ENCODE data around the gene DCUN1D1. TPM values are rescaled to one million over a fixed set of nuclear protein-coding genes. Genes with fewer than 3 reads are reported as not detected.

DCUN1D1 gene
- total and polyA plus RNA-seq, 2 experiments from 2014 or later = 29.5 to 53.5 TPM

- no peak for TF ChIP-seq REST (IDR thresholded peaks at IDR 0.05; ENCODE audit: unreplicated experiment)
These were observed 9.2 kb upstream of the DCUN1D1 start (continued) for GRCh38 chr3:182989566-182989965.

- Histone ChIP-seq H3K27ac (ENCODE audit: low read depth) (no peak overlapping the region), H4K20me1 (replicated peaks; ENCODE audit: insufficient read depth) (no peaks in the 10 kb centered on the region), H3K4me1 (ENCODE audit: insufficient read depth) (peaks cover 12% of the 10 kb centered on the region), H3K4me3 (no peak overlapping the region), H3K79me2 (replicated peaks; ENCODE audit: insufficient read depth) (no peaks in the 10 kb centered on the region), H3K4me2 (no peak overlapping the region), H3F3A (replicated peaks; ENCODE audit: low read depth) (peaks cover 7% of the 10 kb centered on the region), H3K27me3 (ENCODE audit: insufficient read depth) (no peaks in the 10 kb centered on the region), H3K36me3 (ENCODE audit: insufficient read depth) (no peaks in the 10 kb centered on the region), H3K9me2 (ENCODE audit: insufficient read depth) (no peaks in the 10 kb centered on the region), H2AFZ (no peak overlapping the region)
- DNase-seq (ENCODE audit: low spot score) = no peak
- Mint-ChIP-seq H3K27me3 (ENCODE audit: insufficient read depth, low read depth, poor library complexity) (peaks cover 2% of the 10 kb centered on the region), H3K9me3 (no peaks in the 10 kb centered on the region), H3K4me3 (no peak overlapping the region), H3K36me3 (ENCODE audit: low read depth) (no peaks in the 10 kb centered on the region), H3K4me1 (peaks cover 5% of the 10 kb centered on the region), H3K27ac (no peak overlapping the region)
- ATAC-seq = no peak
- TF ChIP-seq ZNF331 (CRISPR knock-in tag; IDR thresholded peaks at IDR 0.05; ENCODE audit: low read depth) (no peak), EZH2 (IDR thresholded peaks at IDR 0.05; ENCODE audit: low read depth, unreplicated experiment) (no peak), NANOG (IDR thresholded peaks at IDR 0.05; ENCODE audit: borderline replicate concordance) (no peak), REST (IDR thresholded peaks at IDR 0.05; ENCODE audit: unreplicated experiment) (no peak), CREB1 (CRISPR knock-in tag; IDR thresholded peaks at IDR 0.05; ENCODE audit: low read depth) (no peak), EZH2phosphoT487 (IDR thresholded peaks at IDR 0.05; ENCODE audit: unreplicated experiment) (no peak), JUNB (IDR thresholded peaks at IDR 0.05; ENCODE audit: unreplicated experiment) (no peak), STAT1 (IDR thresholded peaks at IDR 0.05; ENCODE audit: unreplicated experiment) (no peak), ZNF114 (CRISPR knock-in tag; IDR thresholded peaks at IDR 0.05) (no peak)
- TF ChIP-seq, protein P1, sequence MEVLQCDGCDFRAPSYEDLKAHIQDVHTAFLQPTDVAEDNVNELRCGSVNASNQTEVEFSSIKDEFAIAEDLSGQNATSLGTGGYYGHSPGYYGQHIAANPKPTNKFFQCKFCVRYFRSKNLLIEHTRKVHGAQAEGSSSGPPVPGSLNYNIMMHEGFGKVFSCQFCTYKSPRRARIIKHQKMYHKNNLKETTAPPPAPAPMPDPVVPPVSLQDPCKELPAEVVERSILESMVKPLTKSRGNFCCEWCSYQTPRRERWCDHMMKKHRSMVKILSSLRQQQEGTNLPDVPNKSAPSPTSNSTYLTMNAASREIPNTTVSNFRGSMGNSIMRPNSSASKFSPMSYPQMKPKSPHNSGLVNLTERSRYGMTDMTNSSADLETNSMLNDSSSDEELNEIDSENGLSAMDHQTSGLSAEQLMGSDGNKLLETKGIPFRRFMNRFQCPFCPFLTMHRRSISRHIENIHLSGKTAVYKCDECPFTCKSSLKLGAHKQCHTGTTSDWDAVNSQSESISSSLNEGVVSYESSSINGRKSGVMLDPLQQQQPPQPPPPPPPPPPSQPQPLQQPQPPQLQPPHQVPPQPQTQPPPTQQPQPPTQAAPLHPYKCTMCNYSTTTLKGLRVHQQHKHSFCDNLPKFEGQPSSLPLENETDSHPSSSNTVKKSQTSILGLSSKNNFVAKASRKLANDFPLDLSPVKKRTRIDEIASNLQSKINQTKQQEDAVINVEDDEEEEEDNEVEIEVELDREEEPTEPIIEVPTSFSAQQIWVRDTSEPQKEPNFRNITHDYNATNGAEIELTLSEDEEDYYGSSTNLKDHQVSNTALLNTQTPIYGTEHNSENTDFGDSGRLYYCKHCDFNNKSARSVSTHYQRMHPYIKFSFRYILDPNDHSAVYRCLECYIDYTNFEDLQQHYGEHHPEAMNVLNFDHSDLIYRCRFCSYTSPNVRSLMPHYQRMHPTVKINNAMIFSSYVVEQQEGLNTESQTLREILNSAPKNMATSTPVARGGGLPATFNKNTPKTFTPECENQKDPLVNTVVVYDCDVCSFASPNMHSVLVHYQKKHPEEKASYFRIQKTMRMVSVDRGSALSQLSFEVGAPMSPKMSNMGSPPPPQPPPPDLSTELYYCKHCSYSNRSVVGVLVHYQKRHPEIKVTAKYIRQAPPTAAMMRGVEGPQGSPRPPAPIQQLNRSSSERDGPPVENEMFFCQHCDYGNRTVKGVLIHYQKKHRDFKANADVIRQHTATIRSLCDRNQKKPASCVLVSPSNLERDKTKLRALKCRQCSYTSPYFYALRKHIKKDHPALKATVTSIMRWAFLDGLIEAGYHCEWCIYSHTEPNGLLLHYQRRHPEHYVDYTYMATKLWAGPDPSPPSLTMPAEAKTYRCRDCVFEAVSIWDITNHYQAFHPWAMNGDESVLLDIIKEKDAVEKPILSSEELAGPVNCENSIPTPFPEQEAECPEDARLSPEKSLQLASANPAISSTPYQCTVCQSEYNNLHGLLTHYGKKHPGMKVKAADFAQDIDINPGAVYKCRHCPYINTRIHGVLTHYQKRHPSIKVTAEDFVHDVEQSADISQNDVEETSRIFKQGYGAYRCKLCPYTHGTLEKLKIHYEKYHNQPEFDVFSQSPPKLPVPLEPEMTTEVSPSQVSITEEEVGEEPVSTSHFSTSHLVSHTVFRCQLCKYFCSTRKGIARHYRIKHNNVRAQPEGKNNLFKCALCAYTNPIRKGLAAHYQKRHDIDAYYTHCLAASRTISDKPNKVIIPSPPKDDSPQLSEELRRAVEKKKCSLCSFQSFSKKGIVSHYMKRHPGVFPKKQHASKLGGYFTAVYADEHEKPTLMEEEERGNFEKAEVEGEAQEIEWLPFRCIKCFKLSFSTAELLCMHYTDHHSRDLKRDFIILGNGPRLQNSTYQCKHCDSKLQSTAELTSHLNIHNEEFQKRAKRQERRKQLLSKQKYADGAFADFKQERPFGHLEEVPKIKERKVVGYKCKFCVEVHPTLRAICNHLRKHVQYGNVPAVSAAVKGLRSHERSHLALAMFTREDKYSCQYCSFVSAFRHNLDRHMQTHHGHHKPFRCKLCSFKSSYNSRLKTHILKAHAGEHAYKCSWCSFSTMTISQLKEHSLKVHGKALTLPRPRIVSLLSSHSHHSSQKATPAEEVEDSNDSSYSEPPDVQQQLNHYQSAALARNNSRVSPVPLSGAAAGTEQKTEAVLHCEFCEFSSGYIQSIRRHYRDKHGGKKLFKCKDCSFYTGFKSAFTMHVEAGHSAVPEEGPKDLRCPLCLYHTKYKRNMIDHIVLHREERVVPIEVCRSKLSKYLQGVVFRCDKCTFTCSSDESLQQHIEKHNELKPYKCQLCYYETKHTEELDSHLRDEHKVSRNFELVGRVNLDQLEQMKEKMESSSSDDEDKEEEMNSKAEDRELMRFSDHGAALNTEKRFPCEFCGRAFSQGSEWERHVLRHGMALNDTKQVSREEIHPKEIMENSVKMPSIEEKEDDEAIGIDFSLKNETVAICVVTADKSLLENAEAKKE (CRISPR knock-in tag; IDR thresholded peaks at IDR 0.05) = no peak
- TF ChIP-seq, protein P2, sequence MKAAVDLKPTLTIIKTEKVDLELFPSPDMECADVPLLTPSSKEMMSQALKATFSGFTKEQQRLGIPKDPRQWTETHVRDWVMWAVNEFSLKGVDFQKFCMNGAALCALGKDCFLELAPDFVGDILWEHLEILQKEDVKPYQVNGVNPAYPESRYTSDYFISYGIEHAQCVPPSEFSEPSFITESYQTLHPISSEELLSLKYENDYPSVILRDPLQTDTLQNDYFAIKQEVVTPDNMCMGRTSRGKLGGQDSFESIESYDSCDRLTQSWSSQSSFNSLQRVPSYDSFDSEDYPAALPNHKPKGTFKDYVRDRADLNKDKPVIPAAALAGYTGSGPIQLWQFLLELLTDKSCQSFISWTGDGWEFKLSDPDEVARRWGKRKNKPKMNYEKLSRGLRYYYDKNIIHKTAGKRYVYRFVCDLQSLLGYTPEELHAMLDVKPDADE (IDR thresholded peaks at IDR 0.05) = no peak
These were observed 5.7 kb upstream of the DCUN1D1 start for GRCh38 chr3:182986021-182986420.
